Measurements from ENCODE around the gene RNF222. TPM values are rescaled to one million over a fixed set of nuclear protein-coding genes. Genes with fewer than 3 reads are reported as not detected.

RNF222 gene
- total and polyA plus RNA-seq, 2 of the 8 experiments (the other 6 are each of a cell fraction or from before 2014, with no cell fraction given) = not detected

DNA sequence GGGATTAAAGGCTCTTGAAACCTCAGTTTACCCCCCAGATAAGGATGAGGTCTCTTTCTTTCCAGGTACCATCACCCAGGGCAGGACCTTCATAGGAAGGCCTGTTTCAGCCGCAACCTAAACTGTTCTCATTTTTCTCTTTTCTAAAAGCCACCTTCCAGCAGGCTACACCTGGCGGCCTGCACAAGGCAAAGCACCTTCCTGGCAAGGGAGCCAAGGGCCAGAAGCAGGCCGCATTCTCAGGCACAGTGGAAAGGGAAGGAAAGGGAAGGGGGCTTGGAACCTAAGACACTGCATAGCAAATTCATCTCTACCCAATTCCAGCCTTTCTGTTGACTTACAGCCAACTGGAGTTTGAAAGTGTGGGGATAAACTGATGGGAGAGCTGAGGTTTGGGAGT, 29.2 kb upstream of the RNF222 start:
- Histone ChIP-seq H2BK12ac (ENCODE audit: low read depth, low read length) (no peak overlapping the region), H2BK120ac (replicated peaks; ENCODE audit: low read depth, low read length) (no peak overlapping the region), H4K20me1 (replicated peaks in 1 of 2; ENCODE audit: control insufficient read depth in 1 of 2, insufficient read depth in 2 of 2, low read length in 2 of 2) (no peaks in the 10 kb centered on the region), H4K5ac (ENCODE audit: insufficient read length, low read depth, low read length) (no peak overlapping the region), H2BK20ac (ENCODE audit: low read length) (no peak overlapping the region), H3K4me2 (ENCODE audit: insufficient read depth in 1 of 2, low read depth in 2 of 2, low read length in 2 of 2) (no peak overlapping the region), H2BK5ac (ENCODE audit: low read depth, low read length) (no peak overlapping the region), H4K91ac (replicated peaks; ENCODE audit: insufficient read length, low read length) (no peak overlapping the region), H3K56ac (replicated peaks; ENCODE audit: insufficient read length, low read depth, low read length) (no peak overlapping the region), H3K23me2 (ENCODE audit: low read depth, low read length) (no peaks in the 10 kb centered on the region), H2AK5ac (ENCODE audit: low read depth, low read length) (no peak overlapping the region), H2AFZ (ENCODE audit: low read length) (0 out of 2 replicates have a peak overlapping the region, but pooled peaks have one; percentile 11), H4K8ac (ENCODE audit: extremely low read depth, insufficient read depth, low read length) (no peak overlapping the region), H3K36me3 (ENCODE audit: control insufficient read depth in 2 of 4, insufficient read depth in 4 of 4, low read length in 3 of 4) (no peaks in the 10 kb centered on the region), H3K9me3 (ENCODE audit: insufficient read depth in 2 of 2, low read depth in 1 of 2, low read length in 1 of 2) (no peaks in the 10 kb centered on the region), H3K23ac (ENCODE audit: insufficient read length) (no peak overlapping the region), H3K79me1 (ENCODE audit: low read depth, low read length) (no peaks in the 10 kb centered on the region), H3K27me3 (replicated peaks in 1 of 4; ENCODE audit: control insufficient read depth in 3 of 4, extremely low read depth in 1 of 4, insufficient read depth in 3 of 4, low read length in 3 of 4) (no peaks in the 10 kb centered on the region), H3K4ac (replicated peaks; ENCODE audit: insufficient read length, low read depth, low read length) (no peak overlapping the region), H2BK15ac (ENCODE audit: low read length) (no peak overlapping the region), H3K4me3 (ENCODE audit: extremely low read depth in 1 of 4, insufficient read depth in 2 of 4, low read depth in 3 of 4, low read length in 4 of 4) (no peak overlapping the region), H3K27ac (ENCODE audit: low read depth, low read length) (no peak overlapping the region), H3K18ac (ENCODE audit: extremely low read depth, low read length) (no peak overlapping the region), H3K9ac (replicated peaks in 1 of 4; ENCODE audit: extremely low read depth in 1 of 4, low read depth in 3 of 4, low read length in 3 of 4) (no peak overlapping the region), H3K79me2 (ENCODE audit: control insufficient read depth in 1 of 2, insufficient read depth in 2 of 2, low read length in 2 of 2) (no peaks in the 10 kb centered on the region), H3K14ac (ENCODE audit: insufficient read length) (no peak overlapping the region), H3K4me1 (replicated peaks in 1 of 4; ENCODE audit: control insufficient read depth in 3 of 4, insufficient read depth in 4 of 4, low read length in 3 of 4) (no peaks in the 10 kb centered on the region)
- POLR2A ChIA-PET (ENCODE audit: partially characterized antibody) = interaction anchor here (0.7 to 1.7 kb wide), 4 partner anchors 9 to 45 kb away, joined by 3 to 5 read pairs (median 3); partner anchors contain the start of gene NDEL1
- TF ChIP-seq TBP (IDR thresholded peaks at IDR 0.05; ENCODE audit: low read depth, low read length) = no peak
- DNase-seq (ENCODE audit: low read depth in 1 of 2, low spot score in 2 of 2) (no peak), FAIRE-seq (no peak)
- 83% methylated on average over 3 of the region's 3 CpGs; no CpG with 5 or more reads in 1 of the 2 experiments for WGBS, 2 experiments (ENCODE audit: extremely low coverage in 1 of 2, insufficient coverage in 1 of 2, insufficient read length in 1 of 2, insufficient replicate concordance in 2 of 2, low coverage in 1 of 2, low lambda C conversion rate in 2 of 2, missing lambda C conversion rate in 1 of 2)
- CTCF ChIA-PET (ENCODE audit: partially characterized antibody) = interaction anchor here (1.1 to 1.3 kb wide), 2 partner anchors 17 to 19 kb away, joined by 3 to 4 read pairs; no protein-coding TSS in a partner anchor

Data from H1 (cell line).